ENCODE data around the gene EIF3K. TPM values are rescaled to one million over a fixed set of nuclear protein-coding genes. Genes with fewer than 3 reads are reported as not detected.
A peak's percentile ranks its signal among the peaks of the same experiment; 100 is the strongest.

Gene EIF3K
- total and polyA plus RNA-seq, 10 of the 15 experiments (the other 5 are each of a cell fraction or from before 2014, with no cell fraction given): 330 to 927 (median 436) TPM

GRCh38 chr19:38583219-38583984 is 35.6 kb upstream of the EIF3K start:
- H3K9me3 ChIP-seq (replicated peaks; ENCODE audit: control insufficient read depth, insufficient read depth, low read length): no peaks in the 10 kb centered on the region
- in situ Hi-C loops (cut with MboI): no loop called here
- DNase-seq (ENCODE audit: low read depth, low spot score) (peak; percentile 78), FAIRE-seq (peak; percentile 96), ATAC-seq (peak; percentile 95)
- peaks cover 18% of the 10 kb centered on the region for H3K4me1 ChIP-seq (ENCODE audit: control insufficient read depth, insufficient read depth, low read length)
- peaks cover 2 to 4% of the 10 kb centered on the region in 2 experiments; a peak in 3 of 4 replicates for H3K36me3 ChIP-seq (ENCODE audit: control insufficient read depth in 2 of 2, insufficient read depth in 2 of 2, low read length in 1 of 2)
- WGBS (ENCODE audit: insufficient coverage, insufficient replicate concordance, low lambda C conversion rate, missing lambda C conversion rate): 26% methylated on average over 10 of the region's 14 CpGs
- no peaks in the 10 kb centered on the region for H3K27me3 ChIP-seq (replicated peaks in 1 of 2; ENCODE audit: control insufficient read depth in 2 of 2, insufficient read depth in 2 of 2, low read length in 1 of 2)
- ChIA-PET RAD21 (ENCODE audit: unreplicated experiment) (interaction anchor here (1.0 to 3.9 kb wide), 5 partner anchors 26 to 180 kb away, joined by 4 to 22 read pairs (median 6); partner anchors contain the start of genes EIF3K, FAM98C and MAP4K1), POLR2A (interaction anchor here (0.6 to 2.3 kb wide), 3 partner anchors 15 to 34 kb away, joined by 3 to 5 read pairs (median 3); partner anchors contain the start of gene MAP4K1), CTCF (interaction anchor here (0.7 to 1.6 kb wide), 6 partner anchors 14 to 52 kb away, joined by 3 to 7 read pairs (median 4); partner anchors contain the start of genes EIF3K and MAP4K1), SMC1A (ENCODE audit: uncharacterized antibody, unreplicated experiment) (interaction anchor here (0.8 to 2.0 kb wide), 5 partner anchors 12 to 319 kb away, joined by 3 to 6 read pairs (median 4); partner anchors contain the start of gene EIF3K)
- no peak overlapping the region; the same call in 1 of the 2 replicates for H3K9ac ChIP-seq (ENCODE audit: control insufficient read depth, insufficient read depth, low read length)
- no TSS peak for BruUV-seq (replicated peaks)
- intact Hi-C loops (cut with micrococcal nuclease; ENCODE audit: unreplicated experiment): loop anchor here (1.0 kb wide), 2 partner anchors 24 to 39 kb away; no protein-coding TSS in a partner anchor
- H4K20me1 ChIP-seq (ENCODE audit: control insufficient read depth, insufficient read depth): no peaks in the 10 kb centered on the region
- H3K4me3 ChIP-seq: no peak overlapping the region
- no peaks in the 10 kb centered on the region for H3K79me2 ChIP-seq (ENCODE audit: control insufficient read depth, insufficient read depth, low read length)
- H3K27ac ChIP-seq (ENCODE audit: control insufficient read depth, insufficient read depth): peak overlapping the region; percentile 52
- peak overlapping the region; percentile 82 for H3K4me2 ChIP-seq (ENCODE audit: control insufficient read depth, insufficient read depth)
- H2AFZ ChIP-seq (ENCODE audit: control insufficient read depth, low read depth, low read length): no peak overlapping the region
- TF ChIP-seq HDGF (IDR thresholded peaks at IDR 0.05): peak; percentile 90; the same call in 1 of the 2 replicates
- peak; percentile 19 to 56; a peak in 1 of 4 replicates for TF ChIP-seq BHLHE40 (IDR thresholded peaks at IDR 0.05; ENCODE audit: borderline replicate concordance in 1 of 2, low read depth in 2 of 2, low read length in 1 of 2)
- TF ChIP-seq MYB (IDR thresholded peaks at IDR 0.05; ENCODE audit: borderline replicate concordance, low read depth, low read length): no peak
- TF ChIP-seq SRF (IDR thresholded peaks at IDR 0.05; ENCODE audit: low read depth in 2 of 2, low read length in 2 of 2): no peak
- no peak for TF ChIP-seq NR2C2 (IDR thresholded peaks at IDR 0.05; ENCODE audit: borderline replicate concordance, control insufficient read depth, insufficient read length, low read depth)
- TF ChIP-seq, protein P1, sequence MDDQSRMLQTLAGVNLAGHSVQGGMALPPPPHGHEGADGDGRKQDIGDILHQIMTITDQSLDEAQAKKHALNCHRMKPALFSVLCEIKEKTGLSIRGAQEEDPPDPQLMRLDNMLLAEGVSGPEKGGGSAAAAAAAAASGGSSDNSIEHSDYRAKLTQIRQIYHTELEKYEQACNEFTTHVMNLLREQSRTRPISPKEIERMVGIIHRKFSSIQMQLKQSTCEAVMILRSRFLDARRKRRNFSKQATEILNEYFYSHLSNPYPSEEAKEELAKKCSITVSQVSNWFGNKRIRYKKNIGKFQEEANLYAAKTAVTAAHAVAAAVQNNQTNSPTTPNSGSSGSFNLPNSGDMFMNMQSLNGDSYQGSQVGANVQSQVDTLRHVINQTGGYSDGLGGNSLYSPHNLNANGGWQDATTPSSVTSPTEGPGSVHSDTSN (IDR thresholded peaks at IDR 0.05; ENCODE audit: insufficient replicate concordance, low read depth, low read length): no peak
- TF ChIP-seq EED (IDR thresholded peaks at IDR 0.05; ENCODE audit: low read depth): peak; percentile 92
- TF ChIP-seq IKZF2 (IDR thresholded peaks at IDR 0.05): peak; percentile 98
- no peak for TF ChIP-seq NKRF (conservative IDR thresholded peaks at IDR 0.05)
- no peak for TF ChIP-seq USF1 (IDR thresholded peaks at IDR 0.05; ENCODE audit: borderline replicate concordance, extremely low read length, insufficient read depth, low read depth, low read length)
- TF ChIP-seq SMC3 (IDR thresholded peaks at IDR 0.05; ENCODE audit: borderline replicate concordance, low read length): no peak
- TF ChIP-seq MEF2A (IDR thresholded peaks at IDR 0.05; ENCODE audit: insufficient read depth, low read depth, low read length): no peak
- TF ChIP-seq ASH2L (IDR thresholded peaks at IDR 0.05; ENCODE audit: borderline replicate concordance, low read depth): no peak
- TF ChIP-seq FOXK2 (IDR thresholded peaks at IDR 0.05): no peak
- TF ChIP-seq FOXM1 (IDR thresholded peaks at IDR 0.05; ENCODE audit: low read depth, low read length): no peak
- TF ChIP-seq, protein P2, sequence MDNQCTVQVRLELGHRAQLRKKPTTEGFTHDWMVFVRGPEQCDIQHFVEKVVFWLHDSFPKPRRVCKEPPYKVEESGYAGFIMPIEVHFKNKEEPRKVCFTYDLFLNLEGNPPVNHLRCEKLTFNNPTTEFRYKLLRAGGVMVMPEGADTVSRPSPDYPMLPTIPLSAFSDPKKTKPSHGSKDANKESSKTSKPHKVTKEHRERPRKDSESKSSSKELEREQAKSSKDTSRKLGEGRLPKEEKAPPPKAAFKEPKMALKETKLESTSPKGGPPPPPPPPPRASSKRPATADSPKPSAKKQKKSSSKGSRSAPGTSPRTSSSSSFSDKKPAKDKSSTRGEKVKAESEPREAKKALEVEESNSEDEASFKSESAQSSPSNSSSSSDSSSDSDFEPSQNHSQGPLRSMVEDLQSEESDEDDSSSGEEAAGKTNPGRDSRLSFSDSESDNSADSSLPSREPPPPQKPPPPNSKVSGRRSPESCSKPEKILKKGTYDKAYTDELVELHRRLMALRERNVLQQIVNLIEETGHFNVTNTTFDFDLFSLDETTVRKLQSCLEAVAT (IDR thresholded peaks at IDR 0.05): peak; percentile 87
- TF ChIP-seq MTA2 (IDR thresholded peaks at IDR 0.05; ENCODE audit: low read depth): peak; percentile 76

All from GM12878 (cell line).